ENCODE data around the gene OR52D1.

- TF ChIP-seq CTCF (IDR thresholded peaks at IDR 0.05): no peak
- TF ChIP-seq POLR2AphosphoS5 (IDR thresholded peaks at IDR 0.05): no peak
- TF ChIP-seq POLR2A (IDR thresholded peaks at IDR 0.05): no peak
Measured at GRCh38 chr11:5531053-5531831, 42.8 kb downstream of the OR52D1 start.

All from gastroesophageal sphincter (tissue), 3 donors.